Prostate gland (tissue), 2 donors: ENCODE results near the gene KDM6A. TPM values are rescaled to one million over a fixed set of nuclear protein-coding genes. Genes with fewer than 3 reads are reported as not detected.
"Not testable (repeated sequence)": the region's sequence is repeated elsewhere in the genome, so short reads cannot be mapped to it uniquely, and the experiment has no call there.

Experiments used
- DNase-seq: peaks from one replicate; pipeline ENCODE4 v3.0.0-alpha.2; 2019; ENCODE audit warnings: low spot score
- H3K27ac ChIP-seq, 2 donors: fragments of 200-600 bp; sonication (generic); 2 replicates each; pipeline ENCODE4 v1.5.1; 2017 to 2019
- H3K27me3 ChIP-seq: fragments of 200-600 bp; sonication (generic); replicated peaks from 2 replicates; pipeline ENCODE4 v1.5.1; 2019; ENCODE audit not compliant: insufficient read depth
- H3K36me3 ChIP-seq, 2 donors: fragments of 200-600 bp; sonication (generic); 1 replicate in 1 of 2; 2 replicates in 1 of 2; pipeline versions ENCODE4 v1.5.1 to v1.8.1; 2017 to 2019
- H3K4me1 ChIP-seq: fragments of 200-600 bp; sonication (generic); replicated peaks from 2 replicates; pipeline ENCODE4 v1.5.1; 2019
- H3K4me3 ChIP-seq, 2 donors: fragments of 200-600 bp; sonication (generic); 2 replicates each; pipeline ENCODE4 v1.5.1; 2017 to 2019
- H3K9me3 ChIP-seq: fragments of 200-600 bp; sonication (generic); 2 replicates; pipeline ENCODE4 v1.5.1; 2017
- POLR2A ChIP-seq: fragments of 450-650 bp; IDR thresholded peaks from one replicate; pipeline ENCODE4 v1.6.1; 2016; ENCODE audit warnings: antibody characterized with exemption, mild to moderate bottlenecking
- POLR2AphosphoS5 ChIP-seq: sonication (generic); formaldehyde crosslinking; IDR thresholded peaks from one replicate; pipeline ENCODE4 v1.6.1; 2017; ENCODE audit warnings: antibody characterized with exemption
- WGBS: methylation state at CpG from one replicate; pipeline ENCODE4 v1.1.5; 2018; 5-methylcytosine and 5-hydroxymethylcytosine counted together
- intact Hi-C: fragments of 100-400 bp; cut with DNase I; formaldehyde crosslinking; loops from one replicate; pipeline ENCODE4 v1.14.2; 2022
- total RNA-seq, 2 donors: library from RNA; depleted of rRNA; stranded (reverse); fragments of >200 nt; gene quantifications; one replicate each; pipeline ENCODE4 v1.1.0, GENCODE V29; 2016
- TF ChIP-seq, protein P1 (sequence below), 4 experiments: fragments of 200-600 bp in 2 of 4; fragments of 450-650 bp in 2 of 4; sonication (generic) in 2 of 4; IDR thresholded peaks; 1 replicate in 3 of 4; 2 replicates in 1 of 4; pipeline ENCODE4 v1.5.1; 2016 to 2019; ENCODE audit warnings: antibody characterized with exemption in 4 of 4, mild to moderate bottlenecking in 2 of 4, moderate library complexity in 2 of 4

KDM6A gene
- total RNA-seq, 2 donors from 2014 or later, result 30.1 to 45.1 TPM

DNA sequence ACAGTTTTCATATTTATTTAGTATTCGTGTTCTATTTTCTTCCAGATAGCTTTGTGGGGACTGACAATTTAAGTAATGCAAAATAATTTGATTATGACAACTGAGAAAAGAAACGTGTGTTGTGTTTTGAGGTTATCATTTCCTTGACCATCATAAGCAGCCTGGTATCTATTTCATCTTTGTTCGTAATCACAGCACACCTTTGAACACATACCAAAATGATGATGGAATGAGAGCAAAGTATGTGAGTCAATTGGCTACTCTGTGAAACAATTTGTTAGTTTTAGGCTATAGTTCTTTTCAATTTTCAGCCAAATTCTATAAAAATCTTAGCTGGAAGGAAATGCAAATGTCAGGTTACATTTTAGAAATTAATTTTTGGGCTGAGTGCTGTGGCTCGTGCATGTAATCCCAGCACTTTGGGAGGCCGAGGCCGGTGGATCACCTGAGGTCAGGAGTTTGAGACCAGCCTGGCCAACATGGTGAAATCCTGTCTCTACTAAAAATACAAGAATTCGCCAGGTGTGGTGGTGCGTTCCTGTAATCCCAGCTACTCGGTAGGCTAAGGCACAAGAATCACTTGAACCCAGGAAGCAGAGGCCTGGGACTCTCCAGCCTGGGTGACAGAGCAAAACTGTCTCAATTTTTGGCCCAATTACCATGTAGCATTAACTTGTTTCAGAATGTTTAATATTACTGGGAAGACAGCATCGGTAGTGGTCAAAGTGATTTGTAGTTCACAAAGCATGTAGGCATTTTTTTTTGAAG is 30.3 kb upstream of the KDM6A start:
- intact Hi-C loops, result no loop called here
- WGBS, result 84% methylated on average over 10 of the region's 10 CpGs
- no peak for DNase-seq

GRCh38 chrX:44843318-44843702 is 29.7 kb upstream of the KDM6A start:
- no peaks in the 10 kb centered on the region for H3K4me1 ChIP-seq

More for the DNA sequence above, 30.3 kb upstream of the KDM6A start:
- Histone ChIP-seq H3K27ac (no peak overlapping the region), H3K4me1 (no peaks in the 10 kb centered on the region), H3K9me3 (no peaks in the 10 kb centered on the region), H3K4me3 (no peak overlapping the region), H3K27me3 (no peaks in the 10 kb centered on the region), H3K36me3 (no peaks in the 10 kb centered on the region)
- TF ChIP-seq, protein P1, sequence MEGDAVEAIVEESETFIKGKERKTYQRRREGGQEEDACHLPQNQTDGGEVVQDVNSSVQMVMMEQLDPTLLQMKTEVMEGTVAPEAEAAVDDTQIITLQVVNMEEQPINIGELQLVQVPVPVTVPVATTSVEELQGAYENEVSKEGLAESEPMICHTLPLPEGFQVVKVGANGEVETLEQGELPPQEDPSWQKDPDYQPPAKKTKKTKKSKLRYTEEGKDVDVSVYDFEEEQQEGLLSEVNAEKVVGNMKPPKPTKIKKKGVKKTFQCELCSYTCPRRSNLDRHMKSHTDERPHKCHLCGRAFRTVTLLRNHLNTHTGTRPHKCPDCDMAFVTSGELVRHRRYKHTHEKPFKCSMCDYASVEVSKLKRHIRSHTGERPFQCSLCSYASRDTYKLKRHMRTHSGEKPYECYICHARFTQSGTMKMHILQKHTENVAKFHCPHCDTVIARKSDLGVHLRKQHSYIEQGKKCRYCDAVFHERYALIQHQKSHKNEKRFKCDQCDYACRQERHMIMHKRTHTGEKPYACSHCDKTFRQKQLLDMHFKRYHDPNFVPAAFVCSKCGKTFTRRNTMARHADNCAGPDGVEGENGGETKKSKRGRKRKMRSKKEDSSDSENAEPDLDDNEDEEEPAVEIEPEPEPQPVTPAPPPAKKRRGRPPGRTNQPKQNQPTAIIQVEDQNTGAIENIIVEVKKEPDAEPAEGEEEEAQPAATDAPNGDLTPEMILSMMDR (IDR thresholded peaks at IDR 0.05), result no peak
- TF ChIP-seq POLR2AphosphoS5 (no peak), POLR2A (no peak)

DNA sequence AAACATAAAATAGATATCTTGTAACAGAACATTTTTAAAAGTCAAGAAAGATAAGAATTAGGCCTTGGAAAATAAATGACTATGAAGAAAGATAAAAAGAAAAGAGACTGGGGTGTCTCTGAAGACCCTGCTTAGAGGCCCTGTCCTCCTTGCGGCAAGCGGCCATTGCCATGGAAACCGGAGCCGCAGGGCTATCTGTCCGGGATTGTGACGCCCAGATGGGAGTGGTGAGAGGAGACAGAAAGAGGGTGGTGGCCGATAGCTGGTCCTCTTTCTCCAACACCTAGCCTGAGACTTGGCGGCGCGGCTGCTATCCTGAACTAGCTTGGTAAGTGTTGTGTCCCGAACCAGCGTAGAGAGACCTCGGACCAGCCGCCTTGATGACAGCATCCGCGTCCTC is 29.2 kb upstream of the KDM6A start, which contains the start of gene DUSP21:
Gene DUSP21 (plus strand): TSS at position 269 of the 400 bp plus-strand sequence. CDS start 112 bp downstream, at position 381.
- TF ChIP-seq, protein P1 (IDR thresholded peaks at IDR 0.05), result no peak
- TF ChIP-seq POLR2AphosphoS5, result no peak
- no peak for TF ChIP-seq POLR2A
- Histone ChIP-seq H3K27ac (no peak within 1 kb of the TSS), H3K9me3 (no peaks in the 10 kb centered on the region), H3K36me3 (no peaks in the 10 kb centered on the region), H3K27me3 (no peaks in the 10 kb centered on the region), H3K4me3 (no peak within 1 kb of the TSS), H3K4me1 (no peaks in the 10 kb centered on the region)
- intact Hi-C loops, result no loop called here
- 85% methylated on average over 14 of the region's 16 CpGs for WGBS
- no peak for DNase-seq

More at GRCh38 chrX:44843318-44843702, 29.7 kb upstream of the KDM6A start:
- Histone ChIP-seq H3K27me3 (no peaks in the 10 kb centered on the region), H3K27ac (no peak overlapping the region), H3K9me3 (no peaks in the 10 kb centered on the region), H3K4me3 (no peak overlapping the region), H3K36me3 (no peaks in the 10 kb centered on the region)
- intact Hi-C loops, result no loop called here
- TF ChIP-seq, protein P1 (IDR thresholded peaks at IDR 0.05), result no peak
- TF ChIP-seq POLR2A, result no peak
- TF ChIP-seq POLR2AphosphoS5, result no peak
- no peak for DNase-seq
- WGBS, result 55% methylated on average over 2 of the region's 2 CpGs

GRCh38 chrX:44844204-44844603 is 28.8 kb upstream of the KDM6A start:
- TF ChIP-seq, protein P1 (IDR thresholded peaks at IDR 0.05), result no peak
- TF ChIP-seq POLR2A (no peak), POLR2AphosphoS5 (no peak)

GRCh38 chrX:44850891-44851290 is 22.1 kb upstream of the KDM6A start:
- H3K27ac ChIP-seq, H3K4me1 ChIP-seq, intact Hi-C loops, H3K27me3 ChIP-seq, DNase-seq, H3K4me3 ChIP-seq, H3K36me3 ChIP-seq, H3K9me3 ChIP-seq: not testable (repeated sequence)
- WGBS, result 88% methylated on average over 6 of the region's 6 CpGs

More at GRCh38 chrX:44844204-44844603, 28.8 kb upstream of the KDM6A start:
- intact Hi-C loops, result no loop called here
- no peaks in the 10 kb centered on the region for H3K27me3 ChIP-seq
- H3K27ac ChIP-seq, result no peak overlapping the region
- H3K4me3 ChIP-seq, result no peak overlapping the region
- H3K4me1 ChIP-seq, result no peaks in the 10 kb centered on the region
- WGBS, result 98% methylated on average over 26 of the region's 26 CpGs
- no peaks in the 10 kb centered on the region for H3K9me3 ChIP-seq
- no peaks in the 10 kb centered on the region for H3K36me3 ChIP-seq
- DNase-seq, result no peak
